Measurements from ENCODE around the gene GABRG3. TPM values are rescaled to one million over a fixed set of nuclear protein-coding genes. Genes with fewer than 3 reads are reported as not detected.

Gene GABRG3
- total and polyA plus RNA-seq, 2 donors (not counting 3 experiments of a cell fraction or from before 2014, with no cell fraction given) = not detected

- Histone ChIP-seq H2AFZ (ENCODE audit: low read depth, low read length) (no peak overlapping the region), H3K79me2 (ENCODE audit: control insufficient read depth, insufficient read depth, low read length) (no peaks in the 10 kb centered on the region), H3K27me3 (ENCODE audit: control insufficient read depth in 2 of 2, insufficient read depth in 2 of 2, low read length in 2 of 2) (no peaks in the 10 kb centered on the region), H3K9ac (replicated peaks; ENCODE audit: extremely low read depth, insufficient read depth, low read length) (no peak overlapping the region), H3K36me3 (ENCODE audit: control insufficient read depth in 2 of 2, extremely low read depth in 1 of 2, insufficient read depth in 2 of 2, low read length in 2 of 2) (no peaks in the 10 kb centered on the region), H3K27ac (ENCODE audit: insufficient read depth, low read depth, low read length) (no peak overlapping the region), H3K4me2 (ENCODE audit: insufficient read depth, low read length) (no peak overlapping the region), H4K20me1 (replicated peaks; ENCODE audit: control insufficient read depth, extremely low read depth, insufficient read depth, low read length) (no peaks in the 10 kb centered on the region), H3K4me1 (ENCODE audit: control insufficient read depth, extremely low read depth, insufficient read depth, low read length) (no peaks in the 10 kb centered on the region), H3K9me3 (replicated peaks; ENCODE audit: control insufficient read depth, insufficient read depth, low read length) (peaks cover 2% of the 10 kb centered on the region), H3K9me1 (replicated peaks; ENCODE audit: control insufficient read depth, extremely low read depth, insufficient read depth, low read length) (no peaks in the 10 kb centered on the region), H3K4me3 (replicated peaks in 1 of 3; ENCODE audit: insufficient read depth in 1 of 3, low read depth in 1 of 3, low read length in 3 of 3) (no peak overlapping the region)
- TF ChIP-seq GATA2 (IDR thresholded peaks at IDR 0.05; ENCODE audit: insufficient read depth, insufficient read length, low read depth, low read length) = no peak
- no peak for TF ChIP-seq FOS (IDR thresholded peaks at IDR 0.05; ENCODE audit: borderline replicate concordance, insufficient read depth, low read length)
- TF ChIP-seq POLR2A (IDR thresholded peaks at IDR 0.05; ENCODE audit: low read depth, low read length) = no peak
- TF ChIP-seq POLR2AphosphoS5 (IDR thresholded peaks at IDR 0.05; ENCODE audit: insufficient read depth, low read depth, low read length) = no peak
- no peak for TF ChIP-seq JUN (IDR thresholded peaks at IDR 0.05; ENCODE audit: borderline replicate concordance, insufficient read depth, insufficient read length, low read depth)
- intact Hi-C loops (cut with micrococcal nuclease) (no loop called here), dilution Hi-C loops (cut with MboI; ENCODE audit: extremely low pct_ligation_motif_present, low sequenced_read_pairs) (no loop called here)
- ChIA-PET CTCF (no interaction called here), POLR2A (no interaction called here)
- BruUV-seq (replicated peaks) = no TSS peak
- DNase-seq (ENCODE audit: low read depth, low spot score) (no peak), FAIRE-seq (no peak)
Measured at GRCh38 chr15:27535445-27536129, 564.6 kb downstream of the GABRG3 start.

- ChIA-PET CTCF (no interaction called here), POLR2A (no interaction called here)
- Histone ChIP-seq H3K36me3 (ENCODE audit: control insufficient read depth in 2 of 2, extremely low read depth in 1 of 2, insufficient read depth in 2 of 2, low read length in 2 of 2) (no peaks in the 10 kb centered on the region), H3K27ac (ENCODE audit: insufficient read depth, low read depth, low read length) (no peak overlapping the region), H3K4me1 (ENCODE audit: control insufficient read depth, extremely low read depth, insufficient read depth, low read length) (no peaks in the 10 kb centered on the region), H3K9me1 (replicated peaks; ENCODE audit: control insufficient read depth, extremely low read depth, insufficient read depth, low read length) (no peaks in the 10 kb centered on the region), H3K27me3 (ENCODE audit: control insufficient read depth in 2 of 2, insufficient read depth in 2 of 2, low read length in 2 of 2) (no peaks in the 10 kb centered on the region), H3K9ac (replicated peaks; ENCODE audit: extremely low read depth, insufficient read depth, low read length) (no peak overlapping the region), H4K20me1 (replicated peaks; ENCODE audit: control insufficient read depth, extremely low read depth, insufficient read depth, low read length) (no peaks in the 10 kb centered on the region), H3K4me3 (replicated peaks in 1 of 3; ENCODE audit: insufficient read depth in 1 of 3, low read depth in 1 of 3, low read length in 3 of 3) (no peak overlapping the region), H3K9me3 (replicated peaks; ENCODE audit: control insufficient read depth, insufficient read depth, low read length) (peaks cover 4% of the 10 kb centered on the region), H3K79me2 (ENCODE audit: control insufficient read depth, insufficient read depth, low read length) (no peaks in the 10 kb centered on the region), H2AFZ (ENCODE audit: low read depth, low read length) (no peak overlapping the region), H3K4me2 (ENCODE audit: insufficient read depth, low read length) (no peak overlapping the region)
- dilution Hi-C loops (cut with MboI; ENCODE audit: extremely low pct_ligation_motif_present, low sequenced_read_pairs) = no loop called here
- no TSS peak for BruUV-seq (replicated peaks)
- TF ChIP-seq EZH2 (IDR thresholded peaks at IDR 0.05; ENCODE audit: borderline replicate concordance, low read depth, low read length, severe bottlenecking) (no peak), MYC (IDR thresholded peaks at IDR 0.05; ENCODE audit: low read depth, low read length) (no peak), FOS (IDR thresholded peaks at IDR 0.05; ENCODE audit: borderline replicate concordance, insufficient read depth, low read length) (no peak), CTCF (IDR thresholded peaks at IDR 0.05; ENCODE audit: extremely low read depth in 1 of 2, insufficient read depth in 1 of 2, low read depth in 1 of 2, low read length in 2 of 2) (no peak), POLR2A (IDR thresholded peaks at IDR 0.05; ENCODE audit: low read depth, low read length) (no peak), GATA2 (IDR thresholded peaks at IDR 0.05; ENCODE audit: insufficient read depth, insufficient read length, low read depth, low read length) (no peak), MAX (IDR thresholded peaks at IDR 0.05; ENCODE audit: insufficient read depth, insufficient read length) (no peak), POLR2AphosphoS5 (IDR thresholded peaks at IDR 0.05; ENCODE audit: insufficient read depth, low read depth, low read length) (no peak), JUN (IDR thresholded peaks at IDR 0.05; ENCODE audit: borderline replicate concordance, insufficient read depth, insufficient read length, low read depth) (no peak)
- no peak for DNase-seq (ENCODE audit: low read depth, low spot score)
- FAIRE-seq = no peak
- intact Hi-C loops (cut with micrococcal nuclease) = no loop called here
Measured at GRCh38 chr15:27538325-27538724, 567.3 kb downstream of the GABRG3 start.

All from endothelial cell of umbilical vein (primary cell).